ENCODE measurements around the gene ADPRS.

ADPRS gene

GRCh38 chr1:36091698-36092097 is 3.0 kb downstream of the ADPRS start:
- no peak overlapping the region for H3K4me3 ChIP-seq (ENCODE audit: low read length in 2 of 2)
- no CpG with 5 or more reads among the region's 13 CpGs for WGBS, 2 donors (ENCODE audit: extremely low coverage in 2 of 2, insufficient read length in 2 of 2, insufficient replicate concordance in 1 of 2)
- no peaks in the 10 kb centered on the region for H3K27me3 ChIP-seq (ENCODE audit: control insufficient read depth in 3 of 3, insufficient read depth in 3 of 3, low read depth in 1 of 3, low read length in 3 of 3)
- no peak overlapping the region for H3K14ac ChIP-seq (ENCODE audit: low read length)
- no peak overlapping the region for H3K18ac ChIP-seq (ENCODE audit: low read length)
- H3K4me1 ChIP-seq (ENCODE audit: control insufficient read depth in 2 of 2, insufficient read depth in 1 of 2, low read depth in 1 of 2, low read length in 2 of 2), result peaks cover 6 to 8% of the 10 kb centered on the region in 2 donors
- no peak overlapping the region for H3K9ac ChIP-seq (ENCODE audit: low read depth, low read length, poor library complexity)
- H2BK120ac ChIP-seq (ENCODE audit: low read depth, low read length), result no peak overlapping the region
- no peak overlapping the region for H3K4ac ChIP-seq (ENCODE audit: low read length)
- no peak overlapping the region for H4K91ac ChIP-seq (ENCODE audit: low read depth, low read length, poor library complexity)
- H2BK15ac ChIP-seq (ENCODE audit: low read length), result no peak overlapping the region
- peaks cover 19% of the 10 kb centered on the region for H3K79me1 ChIP-seq (ENCODE audit: low read depth, low read length)
- H4K8ac ChIP-seq (ENCODE audit: low read depth, low read length), result peak overlapping the region; percentile 59
- no peak for DNase-seq (ENCODE audit: low spot score)
- no peak overlapping the region for H2AK5ac ChIP-seq (ENCODE audit: low read depth, low read length)
- peaks cover 52 to 78% of the 10 kb centered on the region in 2 donors for H3K36me3 ChIP-seq (replicated peaks in 1 of 2; ENCODE audit: control insufficient read depth in 2 of 2, insufficient read depth in 2 of 2, low read length in 2 of 2)
- H3K9me3 ChIP-seq (replicated peaks in 1 of 2; ENCODE audit: control insufficient read depth in 2 of 2, insufficient read depth in 1 of 2, low read depth in 1 of 2, low read length in 2 of 2), result no peaks in the 10 kb centered on the region
- no peak overlapping the region for H3K27ac ChIP-seq (replicated peaks; ENCODE audit: low read length)
- no peak overlapping the region for H3K4me2 ChIP-seq (ENCODE audit: insufficient read depth, low read length, poor library complexity, severe bottlenecking)
- no peak overlapping the region for H2BK12ac ChIP-seq (ENCODE audit: low read length)
- H2BK5ac ChIP-seq (ENCODE audit: low read length), result peak overlapping the region; percentile 21
- H2AFZ ChIP-seq (ENCODE audit: low read length), result no peak overlapping the region
- peak overlapping the region; percentile 39 for H3K23ac ChIP-seq (ENCODE audit: low read depth, low read length, poor library complexity)

GRCh38 chr1:36092166-36092797 is 3.6 kb downstream of the ADPRS start:
- Histone ChIP-seq H3K27ac (replicated peaks; ENCODE audit: low read length) (no peak overlapping the region), H2BK12ac (ENCODE audit: low read length) (no peak overlapping the region), H4K8ac (ENCODE audit: low read depth, low read length) (no peak overlapping the region), H3K18ac (ENCODE audit: low read length) (no peak overlapping the region), H3K9ac (ENCODE audit: low read depth, low read length, poor library complexity) (no peak overlapping the region), H3K4me2 (ENCODE audit: insufficient read depth, low read length, poor library complexity, severe bottlenecking) (no peak overlapping the region), H2BK15ac (ENCODE audit: low read length) (no peak overlapping the region), H3K27me3 (ENCODE audit: control insufficient read depth in 3 of 3, insufficient read depth in 3 of 3, low read depth in 1 of 3, low read length in 3 of 3) (no peaks in the 10 kb centered on the region), H3K4me3 (ENCODE audit: low read length in 2 of 2) (no peak overlapping the region), H3K4ac (ENCODE audit: low read length) (no peak overlapping the region), H3K23ac (ENCODE audit: low read depth, low read length, poor library complexity) (no peak overlapping the region), H3K9me3 (replicated peaks in 1 of 2; ENCODE audit: control insufficient read depth in 2 of 2, insufficient read depth in 1 of 2, low read depth in 1 of 2, low read length in 2 of 2) (no peaks in the 10 kb centered on the region), H2BK5ac (ENCODE audit: low read length) (no peak overlapping the region), H2AFZ (ENCODE audit: low read length) (no peak overlapping the region), H3K4me1 (ENCODE audit: control insufficient read depth in 2 of 2, insufficient read depth in 1 of 2, low read depth in 1 of 2, low read length in 2 of 2) (peaks cover 8 to 11% of the 10 kb centered on the region in 2 donors), H2BK120ac (ENCODE audit: low read depth, low read length) (no peak overlapping the region), H3K79me1 (ENCODE audit: low read depth, low read length) (peaks cover 16% of the 10 kb centered on the region), H3K14ac (ENCODE audit: low read length) (no peak overlapping the region), H3K36me3 (replicated peaks in 1 of 2; ENCODE audit: control insufficient read depth in 2 of 2, insufficient read depth in 2 of 2, low read length in 2 of 2) (peaks cover 48 to 73% of the 10 kb centered on the region in 2 donors), H2AK5ac (ENCODE audit: low read depth, low read length) (no peak overlapping the region), H4K91ac (ENCODE audit: low read depth, low read length, poor library complexity) (no peak overlapping the region)
- no CpG with 5 or more reads among the region's 17 CpGs for whole genome bisulfite sequencing, 2 donors (ENCODE audit: extremely low coverage in 2 of 2, insufficient read length in 2 of 2, insufficient replicate concordance in 1 of 2)
- DNase-seq (ENCODE audit: low spot score), result no peak

- Histone ChIP-seq H3K27me3 (ENCODE audit: control insufficient read depth in 3 of 3, insufficient read depth in 3 of 3, low read depth in 1 of 3, low read length in 3 of 3) (no peaks in the 10 kb centered on the region), H3K4ac (ENCODE audit: low read length) (no peak overlapping the region), H3K14ac (ENCODE audit: low read length) (no peak overlapping the region), H3K23ac (ENCODE audit: low read depth, low read length, poor library complexity) (no peak overlapping the region), H3K9ac (ENCODE audit: low read depth, low read length, poor library complexity) (no peak overlapping the region), H2AFZ (ENCODE audit: low read length) (no peak overlapping the region), H2BK15ac (ENCODE audit: low read length) (no peak overlapping the region), H2BK5ac (ENCODE audit: low read length) (no peak overlapping the region), H3K27ac (replicated peaks; ENCODE audit: low read length) (no peak overlapping the region), H2BK12ac (ENCODE audit: low read length) (no peak overlapping the region), H3K36me3 (replicated peaks in 1 of 2; ENCODE audit: control insufficient read depth in 2 of 2, insufficient read depth in 2 of 2, low read length in 2 of 2) (peaks cover 43 to 68% of the 10 kb centered on the region in 2 donors), H3K79me1 (ENCODE audit: low read depth, low read length) (peaks cover 18% of the 10 kb centered on the region), H3K9me3 (replicated peaks in 1 of 2; ENCODE audit: control insufficient read depth in 2 of 2, insufficient read depth in 1 of 2, low read depth in 1 of 2, low read length in 2 of 2) (no peaks in the 10 kb centered on the region), H4K91ac (ENCODE audit: low read depth, low read length, poor library complexity) (no peak overlapping the region), H2AK5ac (ENCODE audit: low read depth, low read length) (no peak overlapping the region), H3K4me1 (ENCODE audit: control insufficient read depth in 2 of 2, insufficient read depth in 1 of 2, low read depth in 1 of 2, low read length in 2 of 2) (peaks cover 8 to 14% of the 10 kb centered on the region in 2 donors), H3K4me3 (ENCODE audit: low read length in 2 of 2) (no peak overlapping the region), H4K8ac (ENCODE audit: low read depth, low read length) (no peak overlapping the region), H3K18ac (ENCODE audit: low read length) (no peak overlapping the region), H2BK120ac (ENCODE audit: low read depth, low read length) (no peak overlapping the region), H3K4me2 (ENCODE audit: insufficient read depth, low read length, poor library complexity, severe bottlenecking) (no peak overlapping the region)
- WGBS, 2 donors (ENCODE audit: extremely low coverage in 2 of 2, insufficient read length in 2 of 2, insufficient replicate concordance in 1 of 2), result no CpG with 5 or more reads among the region's 9 CpGs
- no peak for DNase-seq (ENCODE audit: low spot score)
Observed at GRCh38 chr1:36092798-36093185, 4.1 kb downstream of the ADPRS start.

- Histone ChIP-seq H3K4me3 (ENCODE audit: low read length in 2 of 2) (no peak overlapping the region), H3K27ac (replicated peaks; ENCODE audit: low read length) (no peak overlapping the region), H3K27me3 (ENCODE audit: control insufficient read depth in 3 of 3, insufficient read depth in 3 of 3, low read depth in 1 of 3, low read length in 3 of 3) (no peaks in the 10 kb centered on the region), H3K18ac (ENCODE audit: low read length) (no peak overlapping the region), H2AFZ (ENCODE audit: low read length) (no peak overlapping the region), H3K14ac (ENCODE audit: low read length) (no peak overlapping the region), H4K91ac (ENCODE audit: low read depth, low read length, poor library complexity) (no peak overlapping the region), H3K9me3 (replicated peaks in 1 of 2; ENCODE audit: control insufficient read depth in 2 of 2, insufficient read depth in 1 of 2, low read depth in 1 of 2, low read length in 2 of 2) (no peaks in the 10 kb centered on the region), H4K8ac (ENCODE audit: low read depth, low read length) (no peak overlapping the region), H3K4me2 (ENCODE audit: insufficient read depth, low read length, poor library complexity, severe bottlenecking) (no peak overlapping the region), H2AK5ac (ENCODE audit: low read depth, low read length) (no peak overlapping the region), H3K4me1 (ENCODE audit: control insufficient read depth in 2 of 2, insufficient read depth in 1 of 2, low read depth in 1 of 2, low read length in 2 of 2) (peaks cover 7 to 14% of the 10 kb centered on the region in 2 donors), H3K23ac (ENCODE audit: low read depth, low read length, poor library complexity) (no peak overlapping the region), H2BK5ac (ENCODE audit: low read length) (no peak overlapping the region), H2BK15ac (ENCODE audit: low read length) (no peak overlapping the region), H3K4ac (ENCODE audit: low read length) (no peak overlapping the region), H2BK12ac (ENCODE audit: low read length) (no peak overlapping the region), H3K79me1 (ENCODE audit: low read depth, low read length) (peaks cover 17% of the 10 kb centered on the region), H2BK120ac (ENCODE audit: low read depth, low read length) (no peak overlapping the region), H3K9ac (ENCODE audit: low read depth, low read length, poor library complexity) (no peak overlapping the region), H3K36me3 (replicated peaks in 1 of 2; ENCODE audit: control insufficient read depth in 2 of 2, insufficient read depth in 2 of 2, low read length in 2 of 2) (peaks cover 41 to 68% of the 10 kb centered on the region in 2 donors)
- no CpG with 5 or more reads among the region's 7 CpGs for WGBS, 2 donors (ENCODE audit: extremely low coverage in 2 of 2, insufficient read length in 2 of 2, insufficient replicate concordance in 1 of 2)
- DNase-seq (ENCODE audit: low spot score), result no peak
Observed at GRCh38 chr1:36093226-36093625, 4.5 kb downstream of the ADPRS start.
